ENCODE data around the gene UHMK1.
"Not testable (repeated sequence)": the region's sequence is repeated elsewhere in the genome, so short reads cannot be mapped to it uniquely, and the experiment has no call there.

The UHMK1 gene

GRCh38 chr1:162565460-162565859, 67.8 kb downstream of the UHMK1 start:
- DNase-seq, result no peak

GRCh38 chr1:162566870-162567269, 69.3 kb downstream of the UHMK1 start:
- DNase-seq, result no peak

GRCh38 chr1:162568802-162569201, 71.2 kb downstream of the UHMK1 start:
- no peak for DNase-seq

- DNase-seq, result no peak
Measured at GRCh38 chr1:162570718-162571117, 73.1 kb downstream of the UHMK1 start.

GRCh38 chr1:162571121-162571520, 73.5 kb downstream of the UHMK1 start:
- not testable (repeated sequence) for DNase-seq

GRCh38 chr1:162571696-162572095, 74.1 kb downstream of the UHMK1 start:
- DNase-seq, result no peak

- DNase-seq, result no peak
Measured at GRCh38 chr1:162573136-162573535, 75.5 kb downstream of the UHMK1 start.

- DNase-seq, result no peak
Measured at GRCh38 chr1:162578071-162578700, 80.6 kb downstream of the UHMK1 start.

- no peak for DNase-seq
Measured at GRCh38 chr1:162578936-162579335, 81.3 kb downstream of the UHMK1 start.

All from amygdala (tissue), 56 donors.